Karpas-422 (cell line): Measurements from ENCODE around the gene CEP41. TPM values are rescaled to one million over a fixed set of nuclear protein-coding genes. Genes with fewer than 3 reads are reported as not detected.

Source experiments
- DNase-seq: peaks from one replicate; pipeline ENCODE4 v3.0.0-alpha.2; 2015
- H2AFZ ChIP-seq: fragments of 200-600 bp; sonication (generic); 2 replicates; pipeline ENCODE4 v1.6.1; 2014; ENCODE audit warnings: antibody characterized with exemption, low read length, mixed read lengths
- H3K27ac ChIP-seq: fragments of 200-600 bp; sonication (generic); 2 replicates; pipeline ENCODE4 v1.5.1; 2014; ENCODE audit warnings: mild to moderate bottlenecking, low read length, moderate library complexity
- H3K27me3 ChIP-seq: fragments of 200-600 bp; sonication (generic); 2 replicates; pipeline ENCODE4 v1.6.1; 2014; ENCODE audit warnings: low read length, mixed read lengths
- H3K36me3 ChIP-seq: fragments of 200-600 bp; sonication (generic); 2 replicates; pipeline ENCODE4 v1.6.1; 2014; ENCODE audit warnings: low read length, mixed read lengths; ENCODE audit not compliant: insufficient read depth
- H3K4me1 ChIP-seq: fragments of 200-600 bp; sonication (generic); 2 replicates; pipeline ENCODE4 v1.6.1; 2014; ENCODE audit warnings: mild to moderate bottlenecking, low read length, mixed read lengths
- H3K4me2 ChIP-seq: fragments of 200-600 bp; sonication (generic); 2 replicates; pipeline ENCODE4 v1.6.1; 2014; ENCODE audit warnings: low read length, low read depth, mild to moderate bottlenecking; ENCODE audit not compliant: poor library complexity, severe bottlenecking
- H3K4me3 ChIP-seq: fragments of 200-600 bp; sonication (generic); 2 replicates; pipeline ENCODE4 v1.5.1; 2014; ENCODE audit warnings: mild to moderate bottlenecking, antibody characterized with exemption, low read length, mixed read lengths
- H3K79me2 ChIP-seq: fragments of 200-600 bp; sonication (generic); 2 replicates; pipeline ENCODE4 v1.6.1; 2014; ENCODE audit warnings: mild to moderate bottlenecking, low read length, mixed read lengths
- H3K9ac ChIP-seq: fragments of 200-600 bp; sonication (generic); 2 replicates; pipeline ENCODE4 v1.6.0; 2014; ENCODE audit warnings: low read length
- H3K9me2 ChIP-seq: fragments of 200-600 bp; sonication (generic), shearing (Covaris generic); replicated peaks from 2 replicates; pipeline ENCODE4 v1.6.0; 2014; ENCODE audit warnings: mild to moderate bottlenecking, low read length, moderate library complexity; ENCODE audit not compliant: insufficient read depth
- H3K9me3 ChIP-seq: fragments of 300-700, 200-600 bp; sonication (generic); 2 replicates; pipeline ENCODE4 v1.6.1; 2014; ENCODE audit warnings: low read length, mixed read lengths
- H4K20me1 ChIP-seq: fragments of 200-600 bp; sonication (generic); 2 replicates; pipeline ENCODE4 v1.6.1; 2014; ENCODE audit warnings: mild to moderate bottlenecking, antibody characterized with exemption, low read length, low read depth; ENCODE audit not compliant: insufficient read depth
- total RNA-seq: library from RNA; depleted of rRNA; stranded (reverse); fragments of >200 nt; shearing (Covaris generic); gene quantifications from 2 replicates; pipeline ENCODE4 v1.2.3, GENCODE V29; 2014; ENCODE audit warnings: low replicate concordance

Gene CEP41
- total RNA-seq, 1 experiment from 2014 or later, result 7.3 TPM

GRCh38 chr7:130387628-130388403 is 53.0 kb downstream of the CEP41 start:
- Histone ChIP-seq H3K27me3 (no peaks in the 10 kb centered on the region), H3K9me3 (no peaks in the 10 kb centered on the region), H3K9ac (no peak overlapping the region), H2AFZ (no peak overlapping the region), H3K4me2 (no peak overlapping the region), H3K4me3 (no peak overlapping the region), H4K20me1 (no peaks in the 10 kb centered on the region), H3K36me3 (no peaks in the 10 kb centered on the region), H3K9me2 (no peaks in the 10 kb centered on the region), H3K27ac (no peak overlapping the region), H3K4me1 (no peaks in the 10 kb centered on the region), H3K79me2 (no peaks in the 10 kb centered on the region)
- no peak for DNase-seq

GRCh38 chr7:130387306-130387627 is 53.5 kb downstream of the CEP41 start:
- H3K4me2 ChIP-seq, result no peak overlapping the region
- H4K20me1 ChIP-seq, result no peaks in the 10 kb centered on the region
- no peaks in the 10 kb centered on the region for H3K36me3 ChIP-seq
- DNase-seq, result no peak
- H3K9me2 ChIP-seq, result no peaks in the 10 kb centered on the region
- H3K27me3 ChIP-seq, result no peaks in the 10 kb centered on the region
- no peak overlapping the region for H3K27ac ChIP-seq
- no peak overlapping the region for H3K9ac ChIP-seq
- no peaks in the 10 kb centered on the region for H3K9me3 ChIP-seq
- H3K79me2 ChIP-seq, result no peaks in the 10 kb centered on the region
- no peak overlapping the region for H3K4me3 ChIP-seq
- no peak overlapping the region for H2AFZ ChIP-seq
- no peaks in the 10 kb centered on the region for H3K4me1 ChIP-seq

GRCh38 chr7:130386876-130387275 is 53.9 kb downstream of the CEP41 start:
- H3K4me1 ChIP-seq, result no peaks in the 10 kb centered on the region
- H3K4me2 ChIP-seq, result no peak overlapping the region
- H3K9ac ChIP-seq, result no peak overlapping the region
- H3K9me3 ChIP-seq, result no peaks in the 10 kb centered on the region
- no peaks in the 10 kb centered on the region for H3K27me3 ChIP-seq
- H4K20me1 ChIP-seq, result no peaks in the 10 kb centered on the region
- H3K4me3 ChIP-seq, result no peak overlapping the region
- H3K79me2 ChIP-seq, result no peaks in the 10 kb centered on the region
- H3K27ac ChIP-seq, result no peak overlapping the region
- DNase-seq, result no peak
- H3K9me2 ChIP-seq, result no peaks in the 10 kb centered on the region
- H3K36me3 ChIP-seq, result no peaks in the 10 kb centered on the region
- no peak overlapping the region for H2AFZ ChIP-seq

GRCh38 chr7:130385600-130386066 is 55.2 kb downstream of the CEP41 start:
- no peak overlapping the region for H3K27ac ChIP-seq
- no peaks in the 10 kb centered on the region for H4K20me1 ChIP-seq
- no peak overlapping the region for H3K9ac ChIP-seq
- no peaks in the 10 kb centered on the region for H3K9me3 ChIP-seq
- H3K4me1 ChIP-seq, result no peaks in the 10 kb centered on the region
- no peaks in the 10 kb centered on the region for H3K79me2 ChIP-seq
- H3K9me2 ChIP-seq, result no peaks in the 10 kb centered on the region
- no peak overlapping the region for H3K4me2 ChIP-seq
- H3K36me3 ChIP-seq, result no peaks in the 10 kb centered on the region
- H3K4me3 ChIP-seq, result no peak overlapping the region
- no peaks in the 10 kb centered on the region for H3K27me3 ChIP-seq
- no peak overlapping the region for H2AFZ ChIP-seq
- DNase-seq, result no peak

- H4K20me1 ChIP-seq, result no peaks in the 10 kb centered on the region
- no peaks in the 10 kb centered on the region for H3K4me1 ChIP-seq
- no peaks in the 10 kb centered on the region for H3K36me3 ChIP-seq
- no peak overlapping the region for H3K4me3 ChIP-seq
- no peaks in the 10 kb centered on the region for H3K9me2 ChIP-seq
- H3K27me3 ChIP-seq, result no peaks in the 10 kb centered on the region
- no peak overlapping the region for H2AFZ ChIP-seq
- H3K4me2 ChIP-seq, result no peak overlapping the region
- no peak overlapping the region for H3K27ac ChIP-seq
- DNase-seq, result no peak
- no peaks in the 10 kb centered on the region for H3K9me3 ChIP-seq
- H3K79me2 ChIP-seq, result no peaks in the 10 kb centered on the region
- no peak overlapping the region for H3K9ac ChIP-seq
These were observed 55.8 kb downstream of the CEP41 start for GRCh38 chr7:130384841-130385599.

- Histone ChIP-seq H3K4me1 (no peaks in the 10 kb centered on the region), H3K27ac (no peak overlapping the region), H3K9me3 (no peaks in the 10 kb centered on the region), H3K9me2 (no peaks in the 10 kb centered on the region), H3K4me2 (no peak overlapping the region), H3K79me2 (no peaks in the 10 kb centered on the region), H4K20me1 (no peaks in the 10 kb centered on the region), H3K27me3 (no peaks in the 10 kb centered on the region), H3K4me3 (no peak overlapping the region), H3K36me3 (no peaks in the 10 kb centered on the region), H2AFZ (no peak overlapping the region), H3K9ac (no peak overlapping the region)
- DNase-seq, result no peak
These were observed 56.4 kb downstream of the CEP41 start for GRCh38 chr7:130384371-130384801.

GRCh38 chr7:130383187-130383980 is 57.4 kb downstream of the CEP41 start:
- Histone ChIP-seq H3K27ac (no peak overlapping the region), H3K4me1 (no peaks in the 10 kb centered on the region), H3K36me3 (no peaks in the 10 kb centered on the region), H4K20me1 (no peaks in the 10 kb centered on the region), H3K27me3 (no peaks in the 10 kb centered on the region), H3K9me3 (no peaks in the 10 kb centered on the region), H3K79me2 (no peaks in the 10 kb centered on the region), H3K4me2 (no peak overlapping the region), H3K4me3 (no peak overlapping the region), H3K9me2 (no peaks in the 10 kb centered on the region), H2AFZ (no peak overlapping the region), H3K9ac (no peak overlapping the region)
- no peak for DNase-seq
